Vagina (tissue), 2 donors: Measurements from ENCODE around the gene CBLL1. TPM values are rescaled to one million over a fixed set of nuclear protein-coding genes. Genes with fewer than 3 reads are reported as not detected.

ENCODE experiments used
- DNase-seq, 2 donors: peaks; one replicate each; pipeline ENCODE4 v3.0.0-alpha.2; 2017; ENCODE audit errors: extremely low spot score in 2 of 2
- H3K27ac ChIP-seq: fragments of 200-600 bp; sonication (generic); one replicate; pipeline ENCODE4 v1.5.1; 2019
- H3K27me3 ChIP-seq: fragments of 200-600 bp; sonication (generic); one replicate; pipeline ENCODE4 v1.5.1; 2019
- H3K36me3 ChIP-seq, 2 donors: fragments of 200-600 bp; sonication (generic); one replicate each; pipeline ENCODE4 v1.5.1; 2017 to 2019
- H3K4me1 ChIP-seq: fragments of 200-600 bp; sonication (generic); one replicate; pipeline ENCODE4 v1.5.1; 2019
- H3K4me3 ChIP-seq, 2 donors: fragments of 200-600 bp; sonication (generic); 1 replicate in 1 of 2; 2 replicates in 1 of 2; pipeline ENCODE4 v1.5.1; 2016 to 2019
- H3K9me3 ChIP-seq: fragments of 200-600 bp; sonication (generic); one replicate; pipeline ENCODE4 v1.5.1; 2019
- CTCF ChIP-seq, 3 experiments: fragments of 450-650 bp in 2 of 3; fragments of 200-600 bp in 1 of 3; sonication (generic) in 1 of 3; IDR thresholded peaks; one replicate each; pipeline ENCODE4 v1.5.1; 2017 to 2019; ENCODE audit warnings: antibody characterized with exemption in 3 of 3, mild to moderate bottlenecking in 2 of 3, moderate library complexity in 2 of 3
- POLR2A ChIP-seq, 2 donors: fragments of 450-650 bp; IDR thresholded peaks; one replicate each; pipeline ENCODE4 v1.6.1; 2017; ENCODE audit warnings: antibody characterized with exemption in 2 of 2, mild to moderate bottlenecking in 2 of 2, moderate library complexity in 2 of 2
- POLR2AphosphoS5 ChIP-seq, 2 donors: sonication (generic); formaldehyde crosslinking; IDR thresholded peaks; one replicate each; pipeline ENCODE4 v1.9.0; 2017; ENCODE audit warnings: antibody characterized with exemption in 2 of 2, mild to moderate bottlenecking in 2 of 2, low read depth in 1 of 2; ENCODE audit not compliant: insufficient read depth in 1 of 2
- intact Hi-C: fragments of 100-400 bp; cut with DNase I; formaldehyde crosslinking; loops from one replicate; pipeline ENCODE4 v1.15.1; 2023
- total RNA-seq: library from RNA; depleted of rRNA; stranded (reverse); fragments of >200 nt; gene quantifications from one replicate; pipeline ENCODE4 v1.2.3, GENCODE V29; 2016

The CBLL1 gene
- total RNA-seq, 1 donor from 2014 or later, result 24.1 TPM

GRCh38 chr7:107742678-107743566 lies 1.0 kb upstream of the CBLL1 start:
- no peaks in the 10 kb centered on the region for H3K27me3 ChIP-seq

GRCh38 chr7:107744345-107744750 lies 406 bp downstream of the CBLL1 start:
- peak overlapping the region; percentile 72 to 94 for H3K4me3 ChIP-seq
- DNase-seq, result no peak
- peaks cover 0 to 5% of the 10 kb centered on the region in 2 donors for H3K36me3 ChIP-seq
- intact Hi-C loops, result no loop called here
- peaks cover 52% of the 10 kb centered on the region for H3K4me1 ChIP-seq
- H3K27ac ChIP-seq, result peak overlapping the region; percentile 91
- H3K9me3 ChIP-seq, result no peaks in the 10 kb centered on the region
- TF ChIP-seq POLR2A (IDR thresholded peaks at IDR 0.05), result no peak
- H3K27me3 ChIP-seq, result no peaks in the 10 kb centered on the region

More at GRCh38 chr7:107742678-107743566, 1.0 kb upstream of the CBLL1 start:
- Histone ChIP-seq H3K4me1 (peaks cover 40% of the 10 kb centered on the region), H3K4me3 (peak overlapping the region; percentile 72 to 94), H3K9me3 (no peaks in the 10 kb centered on the region), H3K36me3 (no peaks in the 10 kb centered on the region), H3K27ac (peak overlapping the region; percentile 91)
- intact Hi-C loops, result no loop called here
- no peak for DNase-seq
- no peak for TF ChIP-seq POLR2AphosphoS5 (IDR thresholded peaks at IDR 0.05; ENCODE audit: insufficient read depth in 1 of 2, low read depth in 1 of 2)
- no peak for TF ChIP-seq POLR2A (IDR thresholded peaks at IDR 0.05)
- TF ChIP-seq CTCF (IDR thresholded peaks at IDR 0.05), result no peak

- Histone ChIP-seq H3K27ac (no peak overlapping the region), H3K4me3 (no peak overlapping the region), H3K36me3 (peaks cover 0 to 13% of the 10 kb centered on the region in 2 donors), H3K9me3 (no peaks in the 10 kb centered on the region), H3K4me1 (peaks cover 52% of the 10 kb centered on the region), H3K27me3 (no peaks in the 10 kb centered on the region)
- no peak for DNase-seq
- intact Hi-C loops, result no loop called here
- no peak for TF ChIP-seq POLR2AphosphoS5 (IDR thresholded peaks at IDR 0.05; ENCODE audit: insufficient read depth in 1 of 2, low read depth in 1 of 2)
- no peak for TF ChIP-seq CTCF (IDR thresholded peaks at IDR 0.05)
- no peak for TF ChIP-seq POLR2A (IDR thresholded peaks at IDR 0.05)
Observed at GRCh38 chr7:107746006-107746405, 2.1 kb downstream of the CBLL1 start.

GRCh38 chr7:107751113-107751512 lies 7.2 kb downstream of the CBLL1 start:
- Histone ChIP-seq H3K4me1 (peaks cover 29% of the 10 kb centered on the region), H3K9me3 (no peaks in the 10 kb centered on the region), H3K4me3 (no peak overlapping the region), H3K36me3 (peaks cover 0 to 44% of the 10 kb centered on the region in 2 donors), H3K27me3 (no peaks in the 10 kb centered on the region), H3K27ac (no peak overlapping the region)
- no peak for DNase-seq
- TF ChIP-seq POLR2A (IDR thresholded peaks at IDR 0.05) (no peak), CTCF (IDR thresholded peaks at IDR 0.05) (no peak), POLR2AphosphoS5 (IDR thresholded peaks at IDR 0.05; ENCODE audit: insufficient read depth in 1 of 2, low read depth in 1 of 2) (no peak)
- intact Hi-C loops, result no loop called here

GRCh38 chr7:107754642-107755041 lies 10.7 kb downstream of the CBLL1 start:
- H3K36me3 ChIP-seq, result peaks cover 0 to 64% of the 10 kb centered on the region in 2 donors
- no peaks in the 10 kb centered on the region for H3K27me3 ChIP-seq
- no peak overlapping the region for H3K27ac ChIP-seq
- no peaks in the 10 kb centered on the region for H3K9me3 ChIP-seq
- intact Hi-C loops, result no loop called here
- H3K4me3 ChIP-seq, result no peak overlapping the region
- no peaks in the 10 kb centered on the region for H3K4me1 ChIP-seq
- TF ChIP-seq CTCF (IDR thresholded peaks at IDR 0.05) (no peak), POLR2A (IDR thresholded peaks at IDR 0.05) (no peak), POLR2AphosphoS5 (IDR thresholded peaks at IDR 0.05; ENCODE audit: insufficient read depth in 1 of 2, low read depth in 1 of 2) (no peak)
- DNase-seq, result no peak
